Suprapubic skin (tissue), 4 donors: ENCODE data around the gene HSD11B2.

Source experiments
- EP300 ChIP-seq: sonication (generic); formaldehyde crosslinking; IDR thresholded peaks from one replicate; pipeline ENCODE4 v1.6.1; 2017; ENCODE audit warnings: antibody characterized with exemption
- POLR2A ChIP-seq, 2 donors: fragments of 450-650 bp; IDR thresholded peaks; one replicate each; pipeline ENCODE4 v1.6.1; 2017; ENCODE audit warnings: antibody characterized with exemption in 2 of 2, mild to moderate bottlenecking in 2 of 2, moderate library complexity in 2 of 2
- POLR2AphosphoS5 ChIP-seq, 3 donors: sonication (generic); formaldehyde crosslinking; IDR thresholded peaks; one replicate each; pipeline ENCODE4 v1.6.1; 2017; ENCODE audit warnings: antibody characterized with exemption in 3 of 3
- TF ChIP-seq, protein P1 (sequence below), 2 donors: fragments of 200-600 bp in 1 of 2; fragments of 450-650 bp in 1 of 2; sonication (generic) in 1 of 2; IDR thresholded peaks; one replicate each; pipeline ENCODE4 v1.5.1; 2016 to 2019; ENCODE audit warnings: antibody characterized with exemption in 2 of 2, mild to moderate bottlenecking in 1 of 2, moderate library complexity in 1 of 2

DNA sequence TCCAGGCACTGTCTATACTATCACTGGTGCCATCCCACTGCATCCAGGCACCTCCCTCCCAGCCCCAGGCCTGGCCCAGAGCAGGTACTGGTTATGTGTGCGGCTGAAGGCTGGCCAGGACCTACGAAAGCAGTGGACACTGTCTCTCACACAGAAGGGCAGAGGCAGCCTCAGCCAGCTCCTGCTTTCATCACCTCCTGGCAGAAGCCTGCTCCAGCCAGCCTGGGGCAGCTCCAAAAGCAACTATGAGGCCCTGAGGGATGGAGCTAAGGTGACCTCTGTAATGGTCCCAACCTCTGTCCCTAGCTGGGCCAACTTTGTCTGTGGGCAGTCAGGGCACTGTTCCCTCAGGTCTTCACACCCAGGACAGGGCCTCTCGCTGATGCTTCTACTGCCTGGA is 18.8 kb downstream of the HSD11B2 start:
- TF ChIP-seq POLR2AphosphoS5 (IDR thresholded peaks at IDR 0.05) (no peak), POLR2A (IDR thresholded peaks at IDR 0.05) (no peak), EP300 (no peak)
- TF ChIP-seq, protein P1, sequence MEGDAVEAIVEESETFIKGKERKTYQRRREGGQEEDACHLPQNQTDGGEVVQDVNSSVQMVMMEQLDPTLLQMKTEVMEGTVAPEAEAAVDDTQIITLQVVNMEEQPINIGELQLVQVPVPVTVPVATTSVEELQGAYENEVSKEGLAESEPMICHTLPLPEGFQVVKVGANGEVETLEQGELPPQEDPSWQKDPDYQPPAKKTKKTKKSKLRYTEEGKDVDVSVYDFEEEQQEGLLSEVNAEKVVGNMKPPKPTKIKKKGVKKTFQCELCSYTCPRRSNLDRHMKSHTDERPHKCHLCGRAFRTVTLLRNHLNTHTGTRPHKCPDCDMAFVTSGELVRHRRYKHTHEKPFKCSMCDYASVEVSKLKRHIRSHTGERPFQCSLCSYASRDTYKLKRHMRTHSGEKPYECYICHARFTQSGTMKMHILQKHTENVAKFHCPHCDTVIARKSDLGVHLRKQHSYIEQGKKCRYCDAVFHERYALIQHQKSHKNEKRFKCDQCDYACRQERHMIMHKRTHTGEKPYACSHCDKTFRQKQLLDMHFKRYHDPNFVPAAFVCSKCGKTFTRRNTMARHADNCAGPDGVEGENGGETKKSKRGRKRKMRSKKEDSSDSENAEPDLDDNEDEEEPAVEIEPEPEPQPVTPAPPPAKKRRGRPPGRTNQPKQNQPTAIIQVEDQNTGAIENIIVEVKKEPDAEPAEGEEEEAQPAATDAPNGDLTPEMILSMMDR (IDR thresholded peaks at IDR 0.05) = no peak
